ENCODE results near the gene SCRN3. TPM values are rescaled to one million over a fixed set of nuclear protein-coding genes. Genes with fewer than 3 reads are reported as not detected.
"Not testable (repeated sequence)": the region's sequence is repeated elsewhere in the genome, so short reads cannot be mapped to it uniquely, and the experiment has no call there.

Gene SCRN3
- total RNA-seq, 1 donor from 2014 or later: 18.2 TPM

GRCh38 chr2:174388706-174389105 lies 6.8 kb upstream of the SCRN3 start:
- H3K27ac Mint-ChIP-seq; DNase-seq; intact Hi-C loops (cut with micrococcal nuclease); H3K4me3 Mint-ChIP-seq; H3K27me3 Mint-ChIP-seq; H3K9me3 Mint-ChIP-seq: not testable (repeated sequence)
- Mint-ChIP-seq H3K4me1 (peaks cover 17% of the 10 kb centered on the region), H3K36me3 (ENCODE audit: low read depth) (peaks cover 46% of the 10 kb centered on the region)

GRCh38 chr2:174389542-174389941 lies 6.0 kb upstream of the SCRN3 start:
- peaks cover 41% of the 10 kb centered on the region for H3K36me3 Mint-ChIP-seq (ENCODE audit: low read depth)

GRCh38 chr2:174390303-174390702 lies 5.2 kb upstream of the SCRN3 start:
- intact Hi-C loops (cut with micrococcal nuclease): loop anchor here (10.0 kb wide), 1 partner anchor 1836 kb away; the partner anchor contains the start of gene PDK1
- DNase-seq, H3K4me3 Mint-ChIP-seq, H3K27me3 Mint-ChIP-seq, H3K27ac Mint-ChIP-seq, H3K9me3 Mint-ChIP-seq: not testable (repeated sequence)
- H3K4me1 Mint-ChIP-seq: peaks cover 23% of the 10 kb centered on the region
- H3K36me3 Mint-ChIP-seq (ENCODE audit: low read depth): peaks cover 40% of the 10 kb centered on the region

More at GRCh38 chr2:174389542-174389941, 6.0 kb upstream of the SCRN3 start:
- no peaks in the 10 kb centered on the region for H3K27me3 Mint-ChIP-seq
- H3K9me3 Mint-ChIP-seq: no peaks in the 10 kb centered on the region
- H3K27ac Mint-ChIP-seq: no peak overlapping the region
- peaks cover 19% of the 10 kb centered on the region for H3K4me1 Mint-ChIP-seq
- no peak for DNase-seq
- intact Hi-C loops (cut with micrococcal nuclease): no loop called here
- H3K4me3 Mint-ChIP-seq: no peak overlapping the region

- H3K4me1 Mint-ChIP-seq: peaks cover 32% of the 10 kb centered on the region
- H3K4me3 Mint-ChIP-seq: no peak overlapping the region
- no peak for DNase-seq
- H3K27me3 Mint-ChIP-seq: no peaks in the 10 kb centered on the region
- intact Hi-C loops (cut with micrococcal nuclease): loop anchor here (10.0 kb wide), 1 partner anchor 1838 kb away; the partner anchor contains the start of gene PDK1
- H3K27ac Mint-ChIP-seq: no peak overlapping the region
- peaks cover 29% of the 10 kb centered on the region for H3K36me3 Mint-ChIP-seq (ENCODE audit: low read depth)
- H3K9me3 Mint-ChIP-seq: no peaks in the 10 kb centered on the region
Observed at GRCh38 chr2:174392706-174393105, 2.8 kb upstream of the SCRN3 start.

GRCh38 chr2:174395969-174396630 lies 570 bp downstream of the SCRN3 start:
- Mint-ChIP-seq H3K27ac (peak overlapping the region; percentile 99), H3K4me1 (peaks cover 30% of the 10 kb centered on the region), H3K4me3 (peak overlapping the region; percentile 99), H3K9me3 (no peaks in the 10 kb centered on the region), H3K36me3 (ENCODE audit: low read depth) (peaks cover 20% of the 10 kb centered on the region), H3K27me3 (no peaks in the 10 kb centered on the region)
- DNase-seq: no peak
- intact Hi-C loops (cut with micrococcal nuclease): loop anchor here (2.0 to 10.0 kb wide), 2 partner anchors 147 to 1841 kb away; partner anchors contain the start of genes OLA1 and PDK1

- no peak overlapping the region for H3K27ac Mint-ChIP-seq
- intact Hi-C loops (cut with micrococcal nuclease): loop anchor here (10.0 kb wide), 1 partner anchor 1843 kb away; the partner anchor contains the start of gene PDK1
Observed at GRCh38 chr2:174397773-174398172, 2.2 kb downstream of the SCRN3 start.

GRCh38 chr2:174399171-174399570 lies 3.6 kb downstream of the SCRN3 start:
- Mint-ChIP-seq H3K4me1 (peaks cover 17% of the 10 kb centered on the region), H3K36me3 (ENCODE audit: low read depth) (peaks cover 24% of the 10 kb centered on the region), H3K27me3 (no peaks in the 10 kb centered on the region), H3K27ac (no peak overlapping the region), H3K4me3 (no peak overlapping the region), H3K9me3 (no peaks in the 10 kb centered on the region)
- DNase-seq: no peak
- intact Hi-C loops (cut with micrococcal nuclease): loop anchor here (10.0 kb wide), 1 partner anchor 1844 kb away; the partner anchor contains the start of gene PDK1

More at GRCh38 chr2:174397773-174398172, 2.2 kb downstream of the SCRN3 start:
- Mint-ChIP-seq H3K36me3 (ENCODE audit: low read depth) (peaks cover 19% of the 10 kb centered on the region), H3K27me3 (no peaks in the 10 kb centered on the region), H3K4me3 (no peak overlapping the region), H3K4me1 (peaks cover 24% of the 10 kb centered on the region), H3K9me3 (no peaks in the 10 kb centered on the region)
- no peak for DNase-seq

- no peak for DNase-seq
- peaks cover 11% of the 10 kb centered on the region for H3K4me1 Mint-ChIP-seq
- no peaks in the 10 kb centered on the region for H3K27me3 Mint-ChIP-seq
- H3K9me3 Mint-ChIP-seq: no peaks in the 10 kb centered on the region
- H3K27ac Mint-ChIP-seq: no peak overlapping the region
- H3K4me3 Mint-ChIP-seq: no peak overlapping the region
- peaks cover 24% of the 10 kb centered on the region for H3K36me3 Mint-ChIP-seq (ENCODE audit: low read depth)
- intact Hi-C loops (cut with micrococcal nuclease): no loop called here
Observed at GRCh38 chr2:174400853-174401252, 5.3 kb downstream of the SCRN3 start.

- Mint-ChIP-seq H3K4me1 (no peaks in the 10 kb centered on the region), H3K36me3 (ENCODE audit: low read depth) (peaks cover 24% of the 10 kb centered on the region), H3K27me3 (no peaks in the 10 kb centered on the region), H3K4me3 (no peak overlapping the region), H3K9me3 (no peaks in the 10 kb centered on the region), H3K27ac (no peak overlapping the region)
- intact Hi-C loops (cut with micrococcal nuclease): no loop called here
- DNase-seq: no peak
Observed at GRCh38 chr2:174403628-174404027, 8.1 kb downstream of the SCRN3 start.

- H3K27ac Mint-ChIP-seq; H3K27me3 Mint-ChIP-seq; H3K4me1 Mint-ChIP-seq; DNase-seq; H3K4me3 Mint-ChIP-seq; H3K9me3 Mint-ChIP-seq; intact Hi-C loops (cut with micrococcal nuclease): not testable (repeated sequence)
- H3K36me3 Mint-ChIP-seq (ENCODE audit: low read depth): peaks cover 12% of the 10 kb centered on the region
Observed at GRCh38 chr2:174410039-174410438, 14.5 kb downstream of the SCRN3 start.

- Mint-ChIP-seq H3K27me3 (no peaks in the 10 kb centered on the region), H3K4me3 (no peak overlapping the region), H3K4me1 (peaks cover 3% of the 10 kb centered on the region), H3K9me3 (no peaks in the 10 kb centered on the region), H3K27ac (no peak overlapping the region), H3K36me3 (ENCODE audit: low read depth) (peaks cover 13% of the 10 kb centered on the region)
- DNase-seq: no peak
- intact Hi-C loops (cut with micrococcal nuclease): no loop called here
Observed at GRCh38 chr2:174412256-174412655, 16.7 kb downstream of the SCRN3 start.

- H3K9me3 Mint-ChIP-seq: no peaks in the 10 kb centered on the region
- intact Hi-C loops (cut with micrococcal nuclease): no loop called here
- no peak overlapping the region for H3K4me3 Mint-ChIP-seq
- H3K27me3 Mint-ChIP-seq: no peaks in the 10 kb centered on the region
- H3K27ac Mint-ChIP-seq: no peak overlapping the region
- DNase-seq: no peak
- no peaks in the 10 kb centered on the region for H3K4me1 Mint-ChIP-seq
- peaks cover 23% of the 10 kb centered on the region for H3K36me3 Mint-ChIP-seq (ENCODE audit: low read depth)
Observed at GRCh38 chr2:174428214-174428613, 32.7 kb downstream of the SCRN3 start.

- no peaks in the 10 kb centered on the region for H3K4me1 Mint-ChIP-seq
- DNase-seq: no peak
- intact Hi-C loops (cut with micrococcal nuclease): no loop called here
- no peak overlapping the region for H3K4me3 Mint-ChIP-seq
- H3K36me3 Mint-ChIP-seq (ENCODE audit: low read depth): peaks cover 25% of the 10 kb centered on the region
- H3K9me3 Mint-ChIP-seq: no peaks in the 10 kb centered on the region
- H3K27me3 Mint-ChIP-seq: no peaks in the 10 kb centered on the region
- H3K27ac Mint-ChIP-seq: no peak overlapping the region
Observed at GRCh38 chr2:174430066-174430465, 34.5 kb downstream of the SCRN3 start.

GRCh38 chr2:174431902-174432301 lies 36.4 kb downstream of the SCRN3 start:
- intact Hi-C loops (cut with micrococcal nuclease): no loop called here
- DNase-seq: no peak
- Mint-ChIP-seq H3K27me3 (no peaks in the 10 kb centered on the region), H3K4me1 (no peaks in the 10 kb centered on the region), H3K36me3 (ENCODE audit: low read depth) (peaks cover 31% of the 10 kb centered on the region), H3K4me3 (no peak overlapping the region), H3K9me3 (no peaks in the 10 kb centered on the region), H3K27ac (no peak overlapping the region)
